GM19372 (cell line): ENCODE results near the gene MEG3.

Experiments
- ATAC-seq: cut with Tn5 transposase; IDR thresholded peaks from one replicate; pipeline ENCODE4 v1.9.1; 2021; ENCODE audit warnings: mild to moderate bottlenecking, low read depth, moderate library complexity; ENCODE audit not compliant: unreplicated experiment

Gene MEG3

GRCh38 chr14:100892496-100893227 lies 66.7 kb downstream of the MEG3 start:
- no peak for ATAC-seq

DNA sequence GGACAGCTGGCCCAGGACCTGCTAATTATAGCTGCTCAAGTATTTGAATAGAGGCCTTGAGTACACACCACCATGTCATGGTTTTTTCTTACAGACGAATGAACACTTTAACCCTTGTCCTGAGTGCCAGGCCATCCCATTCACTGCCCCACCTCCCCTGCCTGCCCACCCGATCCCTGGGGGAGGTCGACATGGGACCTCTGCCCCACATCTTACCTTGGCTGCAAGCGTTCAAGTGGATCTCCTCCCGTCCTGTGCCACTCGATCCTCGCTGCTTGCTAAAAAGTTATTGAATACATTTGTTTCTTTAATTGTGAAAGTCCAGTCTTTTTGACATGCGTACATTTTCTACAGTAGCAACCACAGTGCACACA lies 67.3 kb downstream of the MEG3 start:
- no peak for ATAC-seq

GRCh38 chr14:100893760-100894159 lies 67.8 kb downstream of the MEG3 start:
- no peak for ATAC-seq

DNA sequence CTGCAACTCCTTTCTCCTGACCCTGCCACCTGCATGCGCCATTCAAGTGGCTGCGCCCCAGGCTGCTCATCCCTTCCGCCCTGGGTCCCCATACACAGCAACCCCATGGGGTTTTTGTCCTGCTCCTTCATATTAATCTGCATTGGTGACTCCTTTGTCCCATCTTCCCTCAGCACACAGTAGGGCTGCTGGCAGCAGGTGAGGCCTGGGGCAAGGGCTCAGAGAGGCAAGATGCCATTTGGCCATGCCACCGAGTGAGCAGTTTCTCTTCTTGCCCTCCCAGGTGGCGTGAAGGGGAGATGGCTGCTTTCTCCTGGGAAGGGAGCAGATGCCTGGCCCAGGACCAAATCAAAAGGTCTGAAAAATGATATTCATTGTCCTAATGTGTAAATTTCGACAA lies 68.5 kb downstream of the MEG3 start:
- ATAC-seq: no peak

GRCh38 chr14:100895411-100895810 lies 69.5 kb downstream of the MEG3 start:
- no peak for ATAC-seq

GRCh38 chr14:100896369-100897060 lies 70.6 kb downstream of the MEG3 start:
- no peak for ATAC-seq

DNA sequence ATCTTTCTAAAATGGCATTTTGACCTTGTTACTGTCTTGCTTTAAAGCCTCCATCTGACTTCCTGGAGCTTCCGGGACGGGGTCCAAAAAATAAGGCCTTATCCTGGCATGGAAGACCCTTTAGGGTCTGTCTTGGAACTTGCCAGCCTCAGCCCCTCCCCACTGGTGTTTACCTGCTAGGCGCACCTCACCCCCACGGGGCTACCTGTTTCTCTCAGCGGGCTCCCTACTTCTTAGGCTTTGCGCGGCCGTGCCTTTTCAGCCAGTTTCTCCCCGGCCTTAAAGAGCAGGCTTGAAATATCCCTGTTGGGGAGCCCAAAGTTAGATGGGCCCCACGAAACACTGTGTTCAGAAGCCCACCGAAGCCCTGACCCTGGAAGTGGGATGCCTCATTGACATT lies 72.5 kb downstream of the MEG3 start:
- ATAC-seq: no peak

GRCh38 chr14:100898935-100899883 lies 73.3 kb downstream of the MEG3 start:
- no peak for ATAC-seq

GRCh38 chr14:100899884-100900771 lies 74.2 kb downstream of the MEG3 start:
- no peak for ATAC-seq

DNA sequence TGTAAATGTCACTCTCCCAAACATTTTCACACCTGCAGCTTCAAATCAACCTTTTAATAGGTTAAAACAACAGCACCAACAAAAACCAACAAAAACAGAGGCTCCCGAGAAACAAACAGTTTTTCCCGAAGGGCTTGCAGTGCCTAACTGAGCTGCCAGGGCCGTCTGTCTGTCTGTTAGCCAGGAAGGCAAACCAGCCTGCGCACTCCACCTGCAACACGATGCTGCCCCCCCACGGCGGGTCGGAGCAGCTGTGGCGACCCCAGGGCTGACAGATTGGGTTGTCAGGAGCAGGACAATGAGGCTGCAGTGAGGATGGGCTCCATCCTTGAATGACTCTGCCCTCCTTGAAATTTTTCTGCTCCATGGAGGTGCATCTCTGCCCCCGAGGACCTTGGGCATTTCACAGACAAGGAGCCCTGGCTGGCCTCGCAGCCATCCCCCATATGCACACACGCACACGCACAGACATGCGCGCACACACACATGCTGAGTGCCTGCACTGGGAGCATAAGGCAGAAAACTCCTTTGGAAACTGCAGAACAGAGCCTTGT lies 75.0 kb downstream of the MEG3 start:
- ATAC-seq: no peak

- no peak for ATAC-seq
These were observed 75.7 kb downstream of the MEG3 start for GRCh38 chr14:100901391-100902183.

GRCh38 chr14:100902295-100903133 lies 76.6 kb downstream of the MEG3 start:
- no peak for ATAC-seq

- no peak for ATAC-seq
These were observed 77.2 kb downstream of the MEG3 start for GRCh38 chr14:100903134-100903468.

GRCh38 chr14:100903672-100904185 lies 77.8 kb downstream of the MEG3 start, which contains the start of gene RTL1:
RTL1 (minus strand) TSS chr14:100903722; CDS start chr14:100884788, 18,934 bp downstream.
- no peak for ATAC-seq

GRCh38 chr14:100904307-100905087 lies 78.6 kb downstream of the MEG3 start:
- no peak for ATAC-seq

GRCh38 chr14:100905166-100905565 lies 79.2 kb downstream of the MEG3 start:
- ATAC-seq: no peak

DNA sequence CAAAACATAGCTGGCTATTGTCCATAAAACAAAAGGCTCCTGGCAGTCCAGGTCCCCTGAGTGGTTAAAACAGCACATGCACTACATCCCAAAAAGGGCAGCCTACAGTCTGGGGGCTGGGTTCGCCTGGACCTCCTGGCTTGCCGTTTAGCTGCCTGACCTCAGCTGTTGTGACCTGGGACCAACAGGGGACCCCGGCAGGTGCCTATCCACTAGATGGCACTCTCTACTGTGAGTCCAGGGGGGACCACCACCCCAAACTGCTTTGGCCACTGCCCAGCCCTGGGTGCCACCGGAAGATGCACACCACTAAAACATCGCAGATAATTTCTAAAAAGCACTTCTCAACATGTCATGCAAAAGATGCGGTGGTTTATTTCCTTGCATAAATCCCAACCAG lies 80.5 kb downstream of the MEG3 start:
- ATAC-seq: no peak
